Stomach (tissue), 9 donors: ENCODE data around the gene BAG3. TPM values are rescaled to one million over a fixed set of nuclear protein-coding genes. Genes with fewer than 3 reads are reported as not detected.

ENCODE experiments used
- DNase-seq, 2 donors: peaks; one replicate each; pipeline versions ENCODE4 v3.0.0 to v3.0.0-alpha.2; 2013 to 2019
- H3K27ac ChIP-seq, 5 donors: fragments of 200-600 bp in 4 of 5; sonication (generic) in 4 of 5; one replicate each; pipeline ENCODE4 v1.5.1; 2013 to 2019; ENCODE audit warnings: mild to moderate bottlenecking in 1 of 5, moderate library complexity in 1 of 5
- H3K27me3 ChIP-seq, 3 donors: fragments of 200-600 bp; sonication (generic); one replicate each; pipeline ENCODE4 v1.5.1; 2017 to 2019; ENCODE audit warnings: mixed run types in 1 of 3
- H3K36me3 ChIP-seq, 4 donors: fragments of 200-600 bp; sonication (generic); 1 replicate in 3 of 4; 2 replicates in 1 of 4; pipeline ENCODE4 v1.5.1; 2016 to 2019
- H3K4me1 ChIP-seq, 4 donors: fragments of 200-600 bp; sonication (generic); one replicate each; pipeline ENCODE4 v1.5.1; 2016 to 2019
- H3K4me3 ChIP-seq, 4 donors: fragments of 200-600 bp; sonication (generic) in 3 of 4; one replicate each; pipeline ENCODE4 v1.5.1; 2016 to 2019; ENCODE audit warnings: mild to moderate bottlenecking in 1 of 4
- H3K9me3 ChIP-seq, 4 donors: fragments of 200-600 bp; sonication (generic); one replicate each; pipeline ENCODE4 v1.5.1; 2016 to 2019
- EP300 ChIP-seq: sonication (generic); formaldehyde crosslinking; IDR thresholded peaks from one replicate; pipeline ENCODE4 v1.6.1; 2017; ENCODE audit warnings: antibody characterized with exemption
- POLR2A ChIP-seq, 4 donors: fragments of 450-650 bp; IDR thresholded peaks; one replicate each; pipeline ENCODE4 v1.6.1; 2016; ENCODE audit warnings: antibody characterized with exemption in 4 of 4, control low read depth in 2 of 4, mild to moderate bottlenecking in 1 of 4, moderate library complexity in 1 of 4
- POLR2AphosphoS5 ChIP-seq, 3 donors: sonication (generic); formaldehyde crosslinking; IDR thresholded peaks; one replicate each; pipeline ENCODE4 v1.6.1; 2016; ENCODE audit warnings: antibody characterized with exemption in 3 of 3
- WGBS, 5 donors: extraction: QIAGEN DNeasy Blood & Tissue Kit in 3 of 5; methylation state at CpG; one replicate each; pipeline versions ENCODE4 v1.1.5 to v1.1.7; 2013 to 2018; 5-methylcytosine and 5-hydroxymethylcytosine counted together
- intact Hi-C: fragments of 100-400 bp; cut with DNase I; formaldehyde crosslinking; loops from one replicate; pipeline ENCODE4 v1.15.1; 2023; ENCODE audit warnings: low total_unique reads
- polyA plus RNA-seq, 3 donors: library from polyadenylated mRNA; stranded (reverse); fragments of 200-250 nt; gene quantifications; one replicate each; pipeline ENCODE4 v1.2.3, GENCODE V29; 2013
- total RNA-seq, 5 donors: library from RNA; depleted of rRNA; stranded (reverse); fragments of >200 nt; gene quantifications; one replicate each; pipeline versions ENCODE4 v1.1.0 to v1.2.3, GENCODE V29; 2014 to 2016
- TF ChIP-seq, protein P1 (sequence below), 7 experiments: fragments of 450-650 bp in 4 of 7; fragments of 200-600 bp in 3 of 7; sonication (generic) in 3 of 7; IDR thresholded peaks; one replicate each; pipeline ENCODE4 v1.5.1; 2016 to 2019; ENCODE audit warnings: antibody characterized with exemption in 7 of 7, control low read depth in 2 of 7, mild to moderate bottlenecking in 1 of 7
- donor health status: healthy with polysubstance abuse.
- donor health status: Bipolar disorder and iron deficiency.
- donor health status: healthy.

BAG3 gene
- total and polyA plus RNA-seq, 8 donors = 8.4 to 113 (median 27.3) TPM

DNA sequence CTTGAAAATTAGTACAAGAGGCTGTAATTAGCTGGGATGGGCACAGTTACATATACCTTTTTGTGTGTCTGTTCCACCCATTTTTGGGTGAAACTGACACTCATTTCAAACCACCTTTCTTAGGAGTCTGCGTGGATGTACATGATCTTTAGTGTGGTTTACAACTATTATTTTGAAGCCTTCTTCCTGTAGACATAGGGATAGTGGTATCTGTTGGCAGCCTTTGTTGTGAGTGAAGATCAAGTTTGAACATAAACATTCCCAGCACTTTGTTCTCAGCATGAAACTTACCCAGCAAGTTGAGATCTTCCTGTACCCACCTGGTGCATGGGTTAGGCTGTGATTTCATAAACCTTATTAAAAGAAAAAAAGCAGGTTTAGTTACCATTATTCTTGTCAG is 2.0 kb downstream of the BAG3 start:
- Histone ChIP-seq H3K27ac (peak overlapping the region in 4 of 5 donors; percentile 97 to 100 (median 98)), H3K36me3 (peaks cover 0 to 10% (median 1%) of the 10 kb centered on the region in 4 donors), H3K27me3 (peaks cover 0 to 8% (median 0%) of the 10 kb centered on the region in 3 donors), H3K4me1 (peaks cover 50 to 67% (median 58%) of the 10 kb centered on the region in 4 donors), H3K9me3 (no peaks in the 10 kb centered on the region), H3K4me3 (peak overlapping the region; percentile 85 to 98 (median 93))
- intact Hi-C loops = no loop called here
- WGBS, 5 donors = 33 to 46% (median 41%) methylated on average over 1 of the region's 1 CpG
- no peak for DNase-seq
- TF ChIP-seq EP300 = no peak
- no peak for TF ChIP-seq POLR2AphosphoS5 (IDR thresholded peaks at IDR 0.05)
- TF ChIP-seq POLR2A (IDR thresholded peaks at IDR 0.05) = no peak
- TF ChIP-seq, protein P1, sequence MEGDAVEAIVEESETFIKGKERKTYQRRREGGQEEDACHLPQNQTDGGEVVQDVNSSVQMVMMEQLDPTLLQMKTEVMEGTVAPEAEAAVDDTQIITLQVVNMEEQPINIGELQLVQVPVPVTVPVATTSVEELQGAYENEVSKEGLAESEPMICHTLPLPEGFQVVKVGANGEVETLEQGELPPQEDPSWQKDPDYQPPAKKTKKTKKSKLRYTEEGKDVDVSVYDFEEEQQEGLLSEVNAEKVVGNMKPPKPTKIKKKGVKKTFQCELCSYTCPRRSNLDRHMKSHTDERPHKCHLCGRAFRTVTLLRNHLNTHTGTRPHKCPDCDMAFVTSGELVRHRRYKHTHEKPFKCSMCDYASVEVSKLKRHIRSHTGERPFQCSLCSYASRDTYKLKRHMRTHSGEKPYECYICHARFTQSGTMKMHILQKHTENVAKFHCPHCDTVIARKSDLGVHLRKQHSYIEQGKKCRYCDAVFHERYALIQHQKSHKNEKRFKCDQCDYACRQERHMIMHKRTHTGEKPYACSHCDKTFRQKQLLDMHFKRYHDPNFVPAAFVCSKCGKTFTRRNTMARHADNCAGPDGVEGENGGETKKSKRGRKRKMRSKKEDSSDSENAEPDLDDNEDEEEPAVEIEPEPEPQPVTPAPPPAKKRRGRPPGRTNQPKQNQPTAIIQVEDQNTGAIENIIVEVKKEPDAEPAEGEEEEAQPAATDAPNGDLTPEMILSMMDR (IDR thresholded peaks at IDR 0.05) = no peak

GRCh38 chr10:119653916-119654315 is 2.7 kb downstream of the BAG3 start:
- H3K4me3 ChIP-seq = peak overlapping the region; percentile 85 to 98 (median 93)
- H3K27me3 ChIP-seq = peaks cover 0 to 8% (median 0%) of the 10 kb centered on the region in 3 donors
- peaks cover 57 to 74% (median 65%) of the 10 kb centered on the region in 4 donors for H3K4me1 ChIP-seq
- no peaks in the 10 kb centered on the region for H3K9me3 ChIP-seq
- no peak for TF ChIP-seq POLR2A (IDR thresholded peaks at IDR 0.05)
- TF ChIP-seq EP300 = no peak
- DNase-seq = no peak
- H3K36me3 ChIP-seq = peaks cover 0 to 12% (median 1%) of the 10 kb centered on the region in 4 donors
- 59 to 80% (median 62%) methylated on average over 2 of the region's 2 CpGs for WGBS, 5 donors
- intact Hi-C loops = no loop called here
- peak overlapping the region; percentile 55 to 100 (median 97) for H3K27ac ChIP-seq

DNA sequence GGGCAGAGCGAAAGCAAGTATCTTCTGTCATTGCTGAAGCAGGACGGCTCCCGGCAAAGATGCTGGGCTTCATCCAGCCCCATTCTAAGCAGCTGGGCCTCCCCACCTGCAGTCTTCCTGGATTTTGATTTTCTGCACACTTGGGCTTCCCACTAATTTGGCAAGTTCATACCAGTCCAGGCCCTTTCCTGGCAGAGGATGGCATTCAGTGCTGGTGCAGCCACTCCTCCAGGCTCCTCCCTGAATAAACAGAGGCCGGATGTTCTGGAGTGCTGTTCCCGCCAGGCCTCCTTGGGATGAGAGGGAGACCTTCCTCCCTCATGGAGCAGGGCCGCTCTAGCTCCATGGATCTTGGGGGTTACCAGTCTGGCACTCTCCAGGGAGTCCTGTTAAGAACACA is 3.4 kb downstream of the BAG3 start:
- Histone ChIP-seq H3K4me1 (peaks cover 63 to 80% (median 70%) of the 10 kb centered on the region in 4 donors), H3K4me3 (peak overlapping the region; percentile 85 to 98 (median 93)), H3K9me3 (no peaks in the 10 kb centered on the region), H3K27ac (peak overlapping the region; percentile 40 to 100 (median 97)), H3K27me3 (peaks cover 0 to 8% (median 0%) of the 10 kb centered on the region in 3 donors), H3K36me3 (peaks cover 0 to 17% (median 1%) of the 10 kb centered on the region in 4 donors)
- WGBS, 5 donors = 39 to 58% (median 51%) methylated on average over 6 of the region's 6 CpGs
- DNase-seq = peak; percentile 45 to 75
- intact Hi-C loops = no loop called here
- no peak for TF ChIP-seq POLR2A (IDR thresholded peaks at IDR 0.05)
- TF ChIP-seq, protein P1 (IDR thresholded peaks at IDR 0.05) = no peak
- peak; percentile 22 for TF ChIP-seq EP300
- TF ChIP-seq POLR2AphosphoS5 (IDR thresholded peaks at IDR 0.05) = peak; percentile 38 to 82 (median 61)

DNA sequence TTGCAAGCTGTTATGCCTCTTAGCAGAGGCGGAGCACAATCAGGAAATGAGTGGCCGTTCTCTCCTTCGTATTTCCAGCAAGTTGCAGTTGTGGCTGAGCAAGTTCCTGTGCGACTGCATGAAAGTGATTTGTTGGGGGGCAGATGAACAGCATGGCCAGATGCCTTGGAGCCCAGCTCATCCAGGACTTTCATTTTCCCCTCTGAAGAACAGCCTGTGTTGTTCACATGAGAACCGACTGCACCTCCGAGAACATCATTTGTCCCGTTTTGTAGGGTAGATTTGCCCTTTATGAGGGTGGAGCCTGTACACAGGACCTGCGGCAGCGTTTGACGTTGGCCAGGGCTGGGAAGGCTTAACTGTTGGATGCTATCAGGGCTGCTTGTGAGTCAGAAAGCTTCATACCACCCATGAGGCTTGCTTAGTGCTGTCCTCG is 4.4 kb downstream of the BAG3 start:
- peak; percentile 33 to 74 for DNase-seq
- intact Hi-C loops = no loop called here
- TF ChIP-seq EP300 = peak; percentile 86
- TF ChIP-seq POLR2A (IDR thresholded peaks at IDR 0.05) = peak in 1 of 4 donors; percentile 42
- TF ChIP-seq, protein P1 (IDR thresholded peaks at IDR 0.05) = no peak
- TF ChIP-seq POLR2AphosphoS5 (IDR thresholded peaks at IDR 0.05) = peak; percentile 72 to 99 (median 92)
- H3K4me1 ChIP-seq = peaks cover 73 to 83% (median 78%) of the 10 kb centered on the region in 4 donors
- no peaks in the 10 kb centered on the region for H3K9me3 ChIP-seq
- peaks cover 0 to 8% (median 0%) of the 10 kb centered on the region in 3 donors for H3K27me3 ChIP-seq
- WGBS, 5 donors = 31 to 51% (median 40%) methylated on average over 11 of the region's 11 CpGs
- peaks cover 0 to 17% (median 1%) of the 10 kb centered on the region in 4 donors for H3K36me3 ChIP-seq
- H3K4me3 ChIP-seq = peak overlapping the region; percentile 85 to 98 (median 93)
- peak overlapping the region; percentile 17 to 100 (median 97) for H3K27ac ChIP-seq

GRCh38 chr10:119656760-119657159 is 5.6 kb downstream of the BAG3 start:
- WGBS, 5 donors = 34 to 87% (median 69%) methylated on average over 2 of the region's 2 CpGs
- Histone ChIP-seq H3K9me3 (no peaks in the 10 kb centered on the region), H3K27ac (peak overlapping the region; percentile 18 to 100 (median 97)), H3K27me3 (peaks cover 0 to 4% (median 0%) of the 10 kb centered on the region in 3 donors), H3K36me3 (peaks cover 0 to 17% (median 1%) of the 10 kb centered on the region in 4 donors), H3K4me3 (no peak overlapping the region), H3K4me1 (peaks cover 75 to 92% (median 82%) of the 10 kb centered on the region in 4 donors)
- no peak for DNase-seq
- TF ChIP-seq, protein P1 (IDR thresholded peaks at IDR 0.05) = no peak
- TF ChIP-seq POLR2AphosphoS5 (IDR thresholded peaks at IDR 0.05) = no peak
- TF ChIP-seq POLR2A (IDR thresholded peaks at IDR 0.05) = no peak
- no peak for TF ChIP-seq EP300
- intact Hi-C loops = no loop called here
